GM06990 (cell line): ENCODE measurements around the gene PEX11G.

Source experiments
- DNase-seq: peaks from one replicate; pipeline ENCODE4 v3.0.0-alpha.2; 2011; ENCODE audit not compliant: insufficient read length; ENCODE audit errors: extremely low read depth
- H3K27me3 ChIP-seq: replicated peaks from 2 replicates; pipeline ENCODE4 v1.6.0; 2011; ENCODE audit warnings: low read length; ENCODE audit not compliant: control insufficient read depth, insufficient read depth
- H3K36me3 ChIP-seq: 2 replicates; pipeline ENCODE4 v1.5.1; 2011; ENCODE audit warnings: low read length; ENCODE audit not compliant: control insufficient read depth, insufficient read depth
- H3K4me3 ChIP-seq: replicated peaks from 2 replicates; pipeline ENCODE4 v1.5.1; 2011; ENCODE audit warnings: low read depth, mild to moderate bottlenecking, control low read depth, low read length
- TF ChIP-seq, protein P1 (sequence below): IDR thresholded peaks from 2 replicates; pipeline ENCODE4 v1.5.1; 2011; ENCODE audit warnings: low read length, control low read depth, mild to moderate bottlenecking, inconsistent platforms; ENCODE audit not compliant: insufficient read depth, poor library complexity, severe bottlenecking

Gene PEX11G

DNA sequence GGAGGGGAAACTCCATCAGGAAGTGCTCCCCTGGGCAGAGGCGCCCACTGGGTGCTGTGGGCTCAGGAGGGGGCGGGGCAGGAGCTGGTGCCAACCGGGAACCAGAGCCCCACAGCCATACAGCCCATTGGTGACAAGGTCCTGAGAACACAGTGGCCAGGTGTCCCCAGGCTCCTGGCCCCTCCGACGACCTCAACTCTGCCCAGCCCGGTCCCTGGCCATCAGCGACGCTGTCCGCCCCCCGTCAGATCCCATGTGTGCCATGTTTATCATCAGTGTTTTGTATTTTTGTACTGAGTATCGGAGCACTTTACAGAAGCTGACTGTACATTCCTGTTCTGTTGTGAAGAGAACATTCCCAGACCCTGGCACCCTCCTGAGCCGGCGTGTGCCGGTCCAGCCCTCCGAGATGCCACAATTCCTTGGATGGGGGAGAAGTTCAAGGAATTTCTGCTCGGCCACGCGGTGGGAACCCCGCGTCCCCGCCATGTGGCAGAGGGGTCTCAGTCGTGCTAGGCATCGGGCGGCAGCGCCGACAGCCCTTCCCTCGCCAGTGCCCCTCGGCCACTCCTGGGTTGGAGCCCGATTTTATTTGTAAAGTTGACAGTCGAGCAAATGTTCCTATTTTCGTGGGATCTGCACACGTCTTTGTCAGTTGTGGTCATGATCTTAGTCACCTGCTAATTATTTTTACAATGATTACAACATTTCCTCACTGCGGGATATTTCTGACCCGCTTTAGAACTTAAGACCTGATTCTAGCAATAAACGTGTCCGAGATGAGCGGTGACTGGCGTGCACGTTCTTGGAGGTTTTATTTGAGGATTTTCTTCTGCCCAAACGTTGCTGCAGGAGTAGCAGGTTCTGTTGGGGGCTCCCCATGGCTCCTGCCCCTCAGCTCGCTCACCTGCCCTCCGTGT lies 16.9 kb downstream of the PEX11G start:
- TF ChIP-seq, protein P1, sequence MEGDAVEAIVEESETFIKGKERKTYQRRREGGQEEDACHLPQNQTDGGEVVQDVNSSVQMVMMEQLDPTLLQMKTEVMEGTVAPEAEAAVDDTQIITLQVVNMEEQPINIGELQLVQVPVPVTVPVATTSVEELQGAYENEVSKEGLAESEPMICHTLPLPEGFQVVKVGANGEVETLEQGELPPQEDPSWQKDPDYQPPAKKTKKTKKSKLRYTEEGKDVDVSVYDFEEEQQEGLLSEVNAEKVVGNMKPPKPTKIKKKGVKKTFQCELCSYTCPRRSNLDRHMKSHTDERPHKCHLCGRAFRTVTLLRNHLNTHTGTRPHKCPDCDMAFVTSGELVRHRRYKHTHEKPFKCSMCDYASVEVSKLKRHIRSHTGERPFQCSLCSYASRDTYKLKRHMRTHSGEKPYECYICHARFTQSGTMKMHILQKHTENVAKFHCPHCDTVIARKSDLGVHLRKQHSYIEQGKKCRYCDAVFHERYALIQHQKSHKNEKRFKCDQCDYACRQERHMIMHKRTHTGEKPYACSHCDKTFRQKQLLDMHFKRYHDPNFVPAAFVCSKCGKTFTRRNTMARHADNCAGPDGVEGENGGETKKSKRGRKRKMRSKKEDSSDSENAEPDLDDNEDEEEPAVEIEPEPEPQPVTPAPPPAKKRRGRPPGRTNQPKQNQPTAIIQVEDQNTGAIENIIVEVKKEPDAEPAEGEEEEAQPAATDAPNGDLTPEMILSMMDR = no peak
- Histone ChIP-seq H3K36me3 (peaks cover 20% of the 10 kb centered on the region), H3K27me3 (no peaks in the 10 kb centered on the region), H3K4me3 (no peak overlapping the region)
- DNase-seq = no peak

DNA sequence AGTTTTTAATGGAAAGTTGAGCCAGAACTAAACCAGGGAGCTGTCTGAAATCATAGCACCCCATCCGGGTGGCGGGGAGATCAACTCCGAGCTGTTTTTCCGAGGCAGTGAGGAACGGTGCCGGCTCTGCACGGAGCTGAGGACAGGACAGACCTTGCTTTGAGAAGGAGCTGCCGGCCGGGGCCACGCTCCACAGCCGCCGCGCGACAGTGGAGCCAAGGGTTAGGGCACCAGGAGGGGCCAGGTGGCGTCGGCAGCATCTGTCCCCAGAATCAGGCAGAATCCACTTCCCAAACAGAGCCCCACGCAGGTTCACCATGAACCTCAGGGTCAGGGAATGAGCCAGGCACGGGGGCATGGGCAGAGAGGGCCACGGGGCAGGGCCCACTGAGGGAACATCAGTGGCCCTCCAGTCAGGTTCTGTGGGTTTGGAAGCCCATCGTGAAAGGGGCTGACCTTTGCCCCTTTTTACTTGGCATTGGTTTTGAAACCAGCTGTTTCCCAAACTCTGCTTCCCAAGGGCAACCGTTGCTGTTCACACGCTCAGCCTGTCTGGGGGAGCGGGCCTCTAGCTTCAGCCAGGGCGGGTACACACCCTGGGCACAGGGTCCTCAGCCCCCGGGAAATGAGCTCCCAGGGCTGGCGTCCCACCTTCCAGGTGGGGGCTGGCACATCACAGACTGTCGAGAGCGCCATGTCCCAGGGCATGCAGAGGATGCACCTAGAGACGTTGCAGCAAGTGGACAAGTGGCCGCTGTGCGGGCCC lies 18.1 kb downstream of the PEX11G start:
- Histone ChIP-seq H3K36me3 (peaks cover 20% of the 10 kb centered on the region), H3K4me3 (no peak overlapping the region), H3K27me3 (no peaks in the 10 kb centered on the region)
- no peak for DNase-seq
- TF ChIP-seq, protein P1 = no peak

DNA sequence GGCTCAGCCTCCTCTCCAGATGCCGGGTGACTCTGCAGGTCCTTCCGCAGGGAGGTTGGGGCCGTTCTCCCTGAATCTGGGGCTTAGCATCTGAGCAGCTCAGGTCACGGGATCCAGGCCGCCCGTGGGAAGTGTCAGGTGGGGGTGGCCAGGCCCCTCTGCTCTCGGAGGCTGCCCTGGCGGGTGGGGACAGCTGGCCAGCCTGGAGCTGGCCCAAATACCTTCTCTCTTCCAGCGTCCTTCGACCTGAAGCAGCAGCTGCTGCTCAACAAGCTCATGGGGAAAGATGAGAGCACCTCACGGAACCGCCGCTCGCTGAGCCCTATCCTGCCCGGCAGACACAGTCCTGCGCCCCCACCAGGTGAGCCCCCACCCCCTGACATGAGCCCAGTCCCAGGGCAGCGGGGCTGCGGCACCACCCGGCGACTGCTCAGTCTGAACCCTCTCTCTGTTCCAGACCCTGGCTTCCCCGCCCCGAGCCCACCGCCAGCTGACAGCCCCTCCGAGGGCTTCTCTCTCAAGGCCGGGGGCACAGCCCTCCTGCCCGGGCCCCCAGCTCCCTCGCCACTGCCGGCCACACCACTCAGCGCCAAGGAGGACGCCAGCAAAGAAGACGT lies 19.1 kb downstream of the PEX11G start:
- TF ChIP-seq, protein P1 = no peak
- no peak for DNase-seq
- Histone ChIP-seq H3K27me3 (no peaks in the 10 kb centered on the region), H3K36me3 (peaks cover 23% of the 10 kb centered on the region), H3K4me3 (no peak overlapping the region)

DNA sequence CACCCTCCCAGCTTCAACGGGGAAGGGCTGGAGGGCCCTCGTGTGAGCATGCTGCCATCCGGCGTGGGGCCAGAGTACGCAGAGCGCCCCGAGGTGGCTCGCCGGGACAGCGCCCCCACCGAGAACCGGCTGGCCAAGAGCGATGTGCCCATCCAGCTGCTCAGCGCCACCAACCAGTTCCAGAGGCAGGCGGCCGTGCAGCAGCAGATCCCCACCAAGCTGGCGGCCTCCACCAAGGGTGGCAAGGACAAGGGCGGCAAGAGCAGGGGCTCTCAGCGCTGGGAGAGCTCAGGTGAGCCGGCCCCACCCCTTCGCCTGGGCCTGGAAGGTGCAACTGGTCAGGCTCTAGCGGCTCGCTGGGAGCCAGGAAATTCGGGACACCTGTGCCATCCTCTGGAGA lies 20.0 kb downstream of the PEX11G start:
- Histone ChIP-seq H3K4me3 (no peak overlapping the region), H3K36me3 (peaks cover 28% of the 10 kb centered on the region), H3K27me3 (no peaks in the 10 kb centered on the region)
- DNase-seq = no peak
- TF ChIP-seq, protein P1 = no peak

DNA sequence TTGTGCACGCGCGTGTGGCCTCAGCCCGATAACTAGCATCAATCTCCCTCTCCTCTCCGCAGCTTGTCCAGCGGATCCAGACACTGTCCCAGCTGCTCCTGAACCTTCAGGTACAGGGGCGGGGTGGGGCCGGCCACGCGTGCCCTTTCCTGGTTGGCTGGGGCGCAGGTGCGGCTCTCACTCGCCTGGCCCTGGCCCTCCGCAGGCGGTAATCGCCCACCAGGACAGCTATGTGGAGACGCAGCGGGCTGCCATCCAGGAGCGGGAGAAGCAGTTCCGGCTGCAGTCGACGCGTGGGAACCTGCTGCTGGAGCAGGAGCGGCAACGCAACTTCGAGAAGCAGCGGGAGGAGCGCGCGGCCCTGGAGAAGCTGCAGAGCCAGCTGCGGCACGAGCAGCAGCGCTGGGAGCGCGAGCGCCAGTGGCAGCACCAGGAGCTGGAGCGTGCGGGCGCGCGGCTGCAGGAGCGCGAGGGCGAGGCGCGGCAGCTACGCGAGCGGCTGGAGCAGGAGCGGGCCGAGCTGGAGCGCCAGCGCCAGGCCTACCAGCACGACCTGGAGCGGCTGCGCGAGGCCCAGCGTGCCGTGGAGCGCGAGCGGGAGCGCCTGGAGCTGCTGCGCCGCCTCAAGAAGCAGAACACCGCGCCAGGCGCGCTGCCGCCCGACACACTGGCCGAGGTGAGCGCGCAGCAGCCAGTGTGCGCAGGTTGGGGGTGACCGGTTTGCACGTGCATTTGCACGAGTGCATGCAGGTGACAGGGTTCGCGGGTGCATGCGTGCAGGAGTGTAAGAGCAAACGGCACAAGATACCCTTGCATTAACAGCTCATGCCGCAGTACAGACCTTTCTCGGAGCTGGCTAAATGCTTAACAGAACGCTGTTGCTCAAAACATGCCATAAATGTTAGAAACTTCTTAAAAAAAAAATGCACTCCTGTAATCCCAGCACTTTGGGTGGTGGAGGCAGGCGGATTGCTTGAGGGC lies 21.5 kb downstream of the PEX11G start:
- no peak overlapping the region for H3K4me3 ChIP-seq
- no peaks in the 10 kb centered on the region for H3K27me3 ChIP-seq
- no peak for DNase-seq
- TF ChIP-seq, protein P1 = no peak
- peaks cover 39% of the 10 kb centered on the region for H3K36me3 ChIP-seq
